Naive thymus-derived CD4-positive, alpha-beta T cell (primary cell): Measurements from ENCODE around the gene NTF3. TPM values are rescaled to one million over a fixed set of nuclear protein-coding genes. Genes with fewer than 3 reads are reported as not detected.
A peak's percentile ranks its signal among the peaks of the same experiment; 100 is the strongest.

Experiments used
- ATAC-seq: fragments of 150-1000 bp; cut with Tn5 transposase; 2 replicates; pipeline ENCODE4 v1.10.0; 2021; ENCODE audit warnings: mild to moderate bottlenecking, moderate library complexity
- CTCF ChIA-PET: fragments of 350-600 bp; sonication (Branson Sonifier 250); formaldehyde crosslinking; loops from one replicate; lab custom pipeline; 2021; ENCODE audit warnings: antibody characterized with exemption; lab: Charles Lee
- POLR2A ChIA-PET: fragments of 350-600 bp; sonication (Branson Sonifier 250); formaldehyde crosslinking; loops from one replicate; lab custom pipeline; 2021; ENCODE audit warnings: antibody characterized with exemption, inconsistent platforms; lab: Charles Lee
- DNase-seq, 9 donors: peaks; one replicate each; pipeline versions ENCODE4 v3.0.0 to v3.0.0-alpha.2; 2020 to 2022; ENCODE audit warnings: mixed read lengths in 1 of 9
- H3K27ac ChIP-seq: one replicate; pipeline ENCODE4 v1.7.0; 2013; ENCODE audit warnings: mild to moderate bottlenecking, low read depth, low read length, moderate library complexity
- H3K27me3 ChIP-seq, 2 donors: one replicate each; pipeline ENCODE4 v1.7.0; 2013; ENCODE audit warnings: low read length in 2 of 2, mild to moderate bottlenecking in 2 of 2, moderate library complexity in 2 of 2; ENCODE audit not compliant: control insufficient read depth in 2 of 2, insufficient read depth in 2 of 2
- H3K36me3 ChIP-seq, 3 experiments: 1 replicate in 2 of 3; 2 replicates in 1 of 3; pipeline ENCODE4 v1.7.0; 2013; ENCODE audit warnings: low read length in 3 of 3, mild to moderate bottlenecking in 3 of 3, moderate library complexity in 1 of 3; ENCODE audit not compliant: insufficient read depth in 3 of 3, control insufficient read depth in 2 of 3
- H3K4me1 ChIP-seq, 2 donors: one replicate each; pipeline ENCODE4 v1.7.0; 2013; ENCODE audit warnings: low read length in 2 of 2, mild to moderate bottlenecking in 2 of 2, moderate library complexity in 1 of 2; ENCODE audit not compliant: control insufficient read depth in 2 of 2, insufficient read depth in 2 of 2
- H3K4me3 ChIP-seq: 2 replicates; pipeline ENCODE4 v1.7.0; 2013; ENCODE audit warnings: mild to moderate bottlenecking, low read length
- H3K9me3 ChIP-seq, 3 experiments: 1 replicate in 2 of 3; 2 replicates in 1 of 3; pipeline ENCODE4 v1.7.0; 2013; ENCODE audit warnings: low read length in 3 of 3; ENCODE audit not compliant: control insufficient read depth in 2 of 3
- H3K27ac Mint-ChIP-seq, 9 donors: one replicate each; pipeline ENCODE4 v1.8.0; 2020 to 2022; ENCODE audit warnings: mixed read lengths in 9 of 9, mild to moderate bottlenecking in 8 of 9, moderate library complexity in 5 of 9, inconsistent platforms in 2 of 9
- H3K27me3 Mint-ChIP-seq, 5 donors: one replicate each; pipeline ENCODE4 v1.8.0; 2021 to 2022; ENCODE audit warnings: mixed read lengths in 5 of 5, mild to moderate bottlenecking in 1 of 5
- H3K36me3 Mint-ChIP-seq, 5 donors: one replicate each; pipeline ENCODE4 v1.8.0; 2020 to 2022; ENCODE audit warnings: mixed read lengths in 5 of 5, mild to moderate bottlenecking in 3 of 5, inconsistent platforms in 1 of 5
- H3K4me1 Mint-ChIP-seq, 7 donors: one replicate each; pipeline ENCODE4 v1.8.0; 2020 to 2022; ENCODE audit warnings: mixed read lengths in 7 of 7, mild to moderate bottlenecking in 3 of 7, inconsistent platforms in 1 of 7
- H3K4me3 Mint-ChIP-seq, 10 donors: one replicate each; pipeline ENCODE4 v1.8.0; 2020 to 2022; ENCODE audit warnings: mild to moderate bottlenecking in 10 of 10, mixed read lengths in 10 of 10, moderate library complexity in 6 of 10, inconsistent platforms in 2 of 10
- H3K9me3 Mint-ChIP-seq, 11 donors: one replicate each; pipeline ENCODE4 v1.8.0; 2020 to 2022; ENCODE audit warnings: mixed read lengths in 11 of 11, mild to moderate bottlenecking in 4 of 11, inconsistent platforms in 1 of 11, moderate library complexity in 1 of 11
- intact Hi-C, 2 donors: fragments of 100-400 bp; cut with micrococcal nuclease; formaldehyde crosslinking; loops; one replicate each; pipeline ENCODE4 v1.15.1; 2023
- polyA plus RNA-seq, 2 donors: library from polyadenylated mRNA; unstranded; fragments of 300-500 nt; fragmentation: Illumina TruSeq; gene quantifications; one replicate each; pipeline ENCODE4 v1.2.3, GENCODE V29; 2021
- total RNA-seq, 6 experiments: library from RNA in 5 of 6; stranded (reverse) in 5 of 6; gene quantifications; 1 replicate in 5 of 6; 2 replicates in 1 of 6; pipeline ENCODE4 v1.2.3 and lab custom pipeline; 2021 to 2026

The NTF3 gene
- total and polyA plus RNA-seq, 7 experiments from 2014 or later, result not detected

- ChIA-PET POLR2A (no interaction called here), CTCF (no interaction called here)
- Mint-ChIP-seq H3K4me3 (peak overlapping the region in 1 of 10 donors; percentile 9), H3K4me1 (peaks cover 0 to 2% (median 0%) of the 10 kb centered on the region in 7 donors), H3K9me3 (peaks cover 0 to 13% (median 1%) of the 10 kb centered on the region in 11 donors), H3K27ac (no peak overlapping the region), H3K36me3 (no peaks in the 10 kb centered on the region), H3K27me3 (peaks cover 11 to 32% (median 18%) of the 10 kb centered on the region in 5 donors)
- Histone ChIP-seq H3K4me1 (no peaks in the 10 kb centered on the region), H3K27me3 (no peaks in the 10 kb centered on the region), H3K36me3 (no peaks in the 10 kb centered on the region), H3K4me3 (no peak overlapping the region), H3K9me3 (no peaks in the 10 kb centered on the region), H3K27ac (no peak overlapping the region)
- DNase-seq (no peak), ATAC-seq (no peak)
- intact Hi-C loops, result no loop called here
These were observed 7.5 kb downstream of the NTF3 start for GRCh38 chr12:5439371-5439771.

DNA sequence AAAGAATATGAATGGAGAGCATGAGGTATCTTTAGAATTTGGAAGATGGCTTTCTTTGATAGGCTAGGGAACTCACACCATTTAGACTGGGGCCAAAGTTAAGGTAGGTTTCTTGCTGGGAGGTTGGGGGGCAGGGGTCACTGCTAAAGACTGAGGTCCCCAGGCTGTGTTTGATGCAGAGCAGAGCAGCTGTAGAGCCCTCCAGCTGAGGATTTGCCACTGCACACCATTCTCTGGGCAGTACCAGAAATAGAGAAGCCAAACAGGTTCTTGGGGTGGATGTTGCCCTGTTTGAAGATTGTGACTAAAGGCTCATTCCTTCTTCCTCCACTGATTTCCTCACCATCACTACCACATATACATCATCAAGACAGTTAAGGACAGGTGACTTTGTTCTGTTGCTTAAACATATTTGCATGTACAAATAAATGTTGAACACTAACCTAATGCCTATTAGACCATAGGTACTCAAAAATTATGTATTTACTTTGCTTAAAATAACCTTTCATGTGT, 7.9 kb downstream of the NTF3 start:
- ATAC-seq, result no peak
- H3K4me3 Mint-ChIP-seq, result no peak overlapping the region
- Histone ChIP-seq H3K9me3 (no peaks in the 10 kb centered on the region), H3K4me1 (no peaks in the 10 kb centered on the region), H3K27ac (no peak overlapping the region), H3K36me3 (no peaks in the 10 kb centered on the region), H3K27me3 (no peaks in the 10 kb centered on the region), H3K4me3 (no peak overlapping the region)
- H3K27me3 Mint-ChIP-seq, result peaks cover 16 to 37% (median 18%) of the 10 kb centered on the region in 5 donors
- H3K4me1 Mint-ChIP-seq, result peaks cover 0 to 2% (median 0%) of the 10 kb centered on the region in 7 donors
- intact Hi-C loops, result no loop called here
- CTCF ChIA-PET, result no interaction called here
- H3K9me3 Mint-ChIP-seq, result peaks cover 0 to 13% (median 1%) of the 10 kb centered on the region in 11 donors
- H3K36me3 Mint-ChIP-seq, result no peaks in the 10 kb centered on the region
- no peak for DNase-seq
- POLR2A ChIA-PET, result no interaction called here
- H3K27ac Mint-ChIP-seq, result no peak overlapping the region

GRCh38 chr12:5440978-5441377, 9.1 kb downstream of the NTF3 start:
- Histone ChIP-seq H3K4me3 (no peak overlapping the region), H3K9me3 (no peaks in the 10 kb centered on the region), H3K27ac (no peak overlapping the region), H3K4me1 (no peaks in the 10 kb centered on the region), H3K27me3 (no peaks in the 10 kb centered on the region), H3K36me3 (no peaks in the 10 kb centered on the region)
- Mint-ChIP-seq H3K27ac (no peak overlapping the region), H3K4me3 (no peak overlapping the region), H3K9me3 (peaks cover 0 to 13% (median 1%) of the 10 kb centered on the region in 11 donors), H3K36me3 (no peaks in the 10 kb centered on the region), H3K27me3 (peaks cover 16 to 37% (median 18%) of the 10 kb centered on the region in 5 donors), H3K4me1 (peaks cover 0 to 2% (median 0%) of the 10 kb centered on the region in 7 donors)
- no peak for DNase-seq
- POLR2A ChIA-PET, result no interaction called here
- intact Hi-C loops, result no loop called here
- CTCF ChIA-PET, result no interaction called here
- ATAC-seq, result no peak

GRCh38 chr12:5441497-5442236, 9.8 kb downstream of the NTF3 start:
- Mint-ChIP-seq H3K4me1 (peaks cover 0 to 2% (median 0%) of the 10 kb centered on the region in 7 donors), H3K36me3 (no peaks in the 10 kb centered on the region), H3K27ac (no peak overlapping the region), H3K9me3 (peaks cover 0 to 13% (median 1%) of the 10 kb centered on the region in 11 donors), H3K27me3 (peaks cover 16 to 37% (median 18%) of the 10 kb centered on the region in 5 donors), H3K4me3 (no peak overlapping the region)
- DNase-seq (no peak), ATAC-seq (no peak)
- Histone ChIP-seq H3K4me1 (no peaks in the 10 kb centered on the region), H3K27me3 (no peaks in the 10 kb centered on the region), H3K36me3 (no peaks in the 10 kb centered on the region), H3K27ac (no peak overlapping the region), H3K4me3 (no peak overlapping the region), H3K9me3 (no peaks in the 10 kb centered on the region)
- ChIA-PET CTCF (no interaction called here), POLR2A (no interaction called here)
- intact Hi-C loops, result loop anchor here in 1 of 2 donors (2.0 kb wide), 1 partner anchor 419 kb away; no protein-coding TSS in a partner anchor

DNA sequence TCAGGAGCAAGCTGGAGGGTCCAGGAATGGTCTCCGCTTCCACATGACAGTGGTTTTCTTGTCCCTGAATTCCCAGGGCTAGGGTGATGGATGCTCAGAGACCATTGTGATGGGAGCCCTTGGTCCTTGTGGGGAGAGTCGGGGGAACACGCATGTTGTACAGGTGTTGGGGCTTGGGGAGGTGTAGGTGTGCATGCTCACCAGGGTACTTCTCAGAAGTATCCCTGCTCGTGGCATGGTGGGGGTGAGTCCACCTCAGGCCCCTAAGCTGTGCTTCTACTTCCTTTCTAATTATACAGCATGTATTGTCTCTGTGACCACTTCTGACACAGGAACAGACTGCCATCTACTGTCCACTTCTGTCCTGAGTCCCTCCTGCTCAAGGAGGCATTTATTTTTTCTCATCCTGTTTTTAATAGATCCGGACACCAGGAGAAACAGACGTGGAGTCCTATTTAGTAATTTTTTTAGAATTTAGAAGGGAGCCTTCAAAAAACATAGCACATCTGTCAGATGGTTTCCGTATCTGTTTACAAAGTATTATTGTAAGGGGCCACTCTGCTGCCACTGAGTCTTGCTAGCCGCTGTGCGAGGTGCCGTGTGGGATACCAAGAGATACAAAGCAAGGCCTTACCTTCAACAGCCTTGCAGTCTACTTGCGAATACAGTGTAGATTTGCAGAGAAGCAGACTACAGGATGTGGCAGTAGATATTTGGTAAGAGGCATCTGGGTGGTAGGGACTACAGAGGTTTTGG, 10.5 kb downstream of the NTF3 start:
- no peak overlapping the region for H3K27ac ChIP-seq
- no peaks in the 10 kb centered on the region for H3K36me3 ChIP-seq
- no peaks in the 10 kb centered on the region for H3K27me3 ChIP-seq
- DNase-seq (no peak), ATAC-seq (no peak)
- Mint-ChIP-seq H3K4me1 (peaks cover 0 to 2% (median 0%) of the 10 kb centered on the region in 7 donors), H3K27ac (no peak overlapping the region), H3K9me3 (peaks cover 0 to 9% (median 1%) of the 10 kb centered on the region in 11 donors), H3K4me3 (no peak overlapping the region), H3K27me3 (peaks cover 13 to 34% (median 18%) of the 10 kb centered on the region in 5 donors), H3K36me3 (no peaks in the 10 kb centered on the region)
- ChIA-PET POLR2A (no interaction called here), CTCF (no interaction called here)
- H3K9me3 ChIP-seq, result no peaks in the 10 kb centered on the region
- no peak overlapping the region for H3K4me3 ChIP-seq
- intact Hi-C loops, result loop anchor here in 1 of 2 donors (2.0 kb wide), 1 partner anchor 420 kb away; no protein-coding TSS in a partner anchor
- H3K4me1 ChIP-seq, result no peaks in the 10 kb centered on the region

DNA sequence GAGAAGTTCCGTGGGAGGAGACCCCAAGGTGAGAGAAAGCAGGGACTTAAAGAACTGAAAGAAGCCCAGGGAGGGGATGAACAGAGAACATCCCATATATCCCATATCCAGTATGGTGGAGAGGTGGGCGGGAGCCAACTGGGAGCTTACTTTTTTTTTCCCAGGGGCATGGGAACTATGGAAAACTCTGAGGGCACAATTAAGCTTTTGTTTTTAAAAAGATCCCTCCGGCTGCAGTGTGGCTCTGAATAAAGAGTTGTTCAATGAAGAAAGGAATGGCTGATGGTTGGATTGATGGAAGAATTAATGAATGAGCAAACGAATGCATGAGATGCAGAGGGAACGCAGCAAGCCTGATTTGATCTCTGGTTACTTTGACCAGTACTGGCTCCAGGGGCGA, 12.6 kb downstream of the NTF3 start:
- Histone ChIP-seq H3K27me3 (no peaks in the 10 kb centered on the region), H3K9me3 (no peaks in the 10 kb centered on the region), H3K4me1 (no peaks in the 10 kb centered on the region), H3K36me3 (no peaks in the 10 kb centered on the region), H3K4me3 (no peak overlapping the region), H3K27ac (no peak overlapping the region)
- CTCF ChIA-PET, result no interaction called here
- Mint-ChIP-seq H3K36me3 (no peaks in the 10 kb centered on the region), H3K4me1 (peaks cover 0 to 2% (median 0%) of the 10 kb centered on the region in 7 donors), H3K27ac (no peak overlapping the region), H3K27me3 (peaks cover 8 to 34% (median 18%) of the 10 kb centered on the region in 5 donors), H3K9me3 (peaks cover 0 to 2% (median 0%) of the 10 kb centered on the region in 11 donors), H3K4me3 (no peak overlapping the region)
- intact Hi-C loops, result no loop called here
- ATAC-seq, result no peak
- DNase-seq, result no peak
- POLR2A ChIA-PET, result no interaction called here
